Measurements from ENCODE around the gene SPECC1L.

SPECC1L gene

GRCh38 chr22:24455039-24455438 lies 184.4 kb downstream of the SPECC1L start:
- no peak for DNase-seq

DNA sequence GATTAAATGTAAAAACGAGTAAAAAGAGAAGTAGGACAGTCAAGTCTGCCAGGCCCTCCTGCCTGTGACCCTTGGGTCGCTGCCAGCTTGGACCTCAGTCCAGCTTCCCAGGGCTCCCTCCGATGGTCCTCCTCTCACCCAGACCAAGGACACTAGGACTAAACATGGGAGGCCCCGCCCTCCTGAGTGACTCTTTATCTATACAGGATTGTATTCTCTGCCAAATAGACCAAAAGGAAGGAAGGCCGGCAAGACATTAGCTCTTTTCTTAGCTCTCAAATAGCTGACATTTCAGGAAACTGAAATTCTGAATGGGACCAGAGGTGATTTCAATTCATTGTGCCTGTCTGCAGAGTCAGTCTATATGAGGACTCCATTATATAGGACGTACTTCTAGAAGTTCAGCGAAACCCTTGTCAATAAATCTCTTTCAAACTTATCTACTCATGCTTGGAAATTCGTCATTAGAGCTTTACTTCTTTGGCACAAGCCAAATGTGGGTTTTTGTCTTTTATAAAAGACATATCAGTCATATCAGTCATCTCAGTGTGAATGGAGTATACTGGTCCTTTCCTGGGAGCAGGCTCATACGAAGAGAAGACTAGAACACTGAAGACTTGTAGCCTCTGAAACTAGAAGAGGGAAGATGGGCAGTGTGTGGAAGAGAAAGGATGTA lies 185.3 kb downstream of the SPECC1L start:
- DNase-seq: no peak

GRCh38 chr22:24457894-24458420 lies 187.3 kb downstream of the SPECC1L start:
- DNase-seq: no peak

DNA sequence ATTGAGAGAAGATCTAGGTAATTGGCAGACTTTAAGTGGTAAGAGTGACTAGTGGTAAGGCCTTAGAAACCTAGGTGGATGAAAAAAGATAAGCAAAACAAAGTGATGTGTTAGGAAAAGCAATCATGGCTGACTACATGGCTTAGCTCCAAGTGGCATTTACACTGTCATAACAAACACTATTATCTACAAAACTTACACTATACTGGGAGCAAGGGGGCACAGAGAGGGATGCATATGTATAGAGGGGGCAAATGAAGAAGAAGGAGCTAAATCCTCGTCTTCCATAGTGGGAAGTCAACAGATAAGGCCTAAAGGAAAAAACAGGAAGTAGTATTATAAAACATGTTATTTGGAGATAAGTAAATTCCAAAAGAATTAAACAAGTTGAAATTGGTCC lies 189.3 kb downstream of the SPECC1L start:
- no peak for DNase-seq

- no peak for DNase-seq
Observed at GRCh38 chr22:24460418-24461089, 189.9 kb downstream of the SPECC1L start.

- DNase-seq: no peak
Observed at GRCh38 chr22:24463071-24463760, 192.6 kb downstream of the SPECC1L start.

GRCh38 chr22:24465566-24465965 lies 194.9 kb downstream of the SPECC1L start:
- no peak for DNase-seq

- no peak for DNase-seq
Observed at GRCh38 chr22:24465975-24466374, 195.3 kb downstream of the SPECC1L start.

- DNase-seq: no peak
Observed at GRCh38 chr22:24466716-24467328, 196.2 kb downstream of the SPECC1L start.

DNA sequence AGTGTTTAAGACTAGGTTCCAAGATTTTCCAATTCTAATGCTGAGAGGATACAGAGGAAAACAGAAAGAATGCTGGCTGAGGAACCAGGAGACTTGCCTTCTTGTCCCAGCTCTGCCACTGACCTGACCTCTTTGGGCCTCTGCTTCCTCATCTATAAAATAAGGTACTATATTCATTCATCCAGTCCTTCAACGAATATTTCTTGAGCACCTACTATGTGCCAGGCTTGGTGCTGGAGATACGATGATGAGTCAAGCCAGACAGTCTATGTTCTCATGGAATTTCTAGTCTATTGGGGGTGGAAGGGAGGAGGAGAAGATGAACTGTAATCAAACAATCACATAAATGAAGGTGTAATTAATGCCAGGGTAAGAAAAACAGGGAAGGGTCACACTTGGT lies 196.7 kb downstream of the SPECC1L start:
- no peak for DNase-seq

All from activated T-cell treated with anti-CD3 and anti-CD28 coated beads for 4 hours (primary cell).